ENCODE results near the gene DSTYK. TPM values are rescaled to one million over a fixed set of nuclear protein-coding genes. Genes with fewer than 3 reads are reported as not detected.

The DSTYK gene
- total RNA-seq, 2 donors from 2014 or later: 6.5 to 8.6 TPM

DNA sequence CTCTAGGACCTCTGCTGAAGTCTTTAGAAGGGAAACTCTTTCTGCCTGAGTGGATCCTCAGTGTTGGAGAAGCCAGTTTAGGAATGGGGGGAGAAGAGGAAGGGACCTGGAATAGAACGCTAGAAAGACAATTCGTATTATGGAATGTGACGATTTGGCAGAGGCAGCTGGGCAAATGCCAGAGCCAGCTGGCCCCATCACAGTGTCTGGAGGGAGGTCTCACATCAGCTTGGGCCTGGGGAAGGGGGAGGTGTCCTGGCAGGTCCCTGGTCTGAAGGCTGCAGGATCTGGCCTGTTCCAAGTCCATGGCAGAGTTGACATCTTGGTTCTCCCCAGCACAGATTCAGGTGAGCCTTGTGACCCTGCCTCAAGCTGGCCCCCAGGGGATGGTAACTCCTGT lies 27.6 kb upstream of the DSTYK start:
- no peak for TF ChIP-seq POLR2A (IDR thresholded peaks at IDR 0.05)
- TF ChIP-seq CTCF (IDR thresholded peaks at IDR 0.05): no peak
- H3K9me3 ChIP-seq: no peaks in the 10 kb centered on the region
- no peak for ATAC-seq
- WGBS, 2 donors: 61 to 70% methylated on average over 3 of the region's 3 CpGs
- H3K36me3 ChIP-seq (replicated peaks in 1 of 2; ENCODE audit: insufficient read depth in 1 of 2, low read depth in 2 of 2): no peaks in the 10 kb centered on the region
- no peak overlapping the region for H3K4me3 ChIP-seq
- no peak overlapping the region for H3K27ac ChIP-seq
- H3K27me3 ChIP-seq: no peaks in the 10 kb centered on the region
- DNase-seq: no peak
- intact Hi-C loops (cut with DNase I): no loop called here
- no peaks in the 10 kb centered on the region for H3K4me1 ChIP-seq

DNA sequence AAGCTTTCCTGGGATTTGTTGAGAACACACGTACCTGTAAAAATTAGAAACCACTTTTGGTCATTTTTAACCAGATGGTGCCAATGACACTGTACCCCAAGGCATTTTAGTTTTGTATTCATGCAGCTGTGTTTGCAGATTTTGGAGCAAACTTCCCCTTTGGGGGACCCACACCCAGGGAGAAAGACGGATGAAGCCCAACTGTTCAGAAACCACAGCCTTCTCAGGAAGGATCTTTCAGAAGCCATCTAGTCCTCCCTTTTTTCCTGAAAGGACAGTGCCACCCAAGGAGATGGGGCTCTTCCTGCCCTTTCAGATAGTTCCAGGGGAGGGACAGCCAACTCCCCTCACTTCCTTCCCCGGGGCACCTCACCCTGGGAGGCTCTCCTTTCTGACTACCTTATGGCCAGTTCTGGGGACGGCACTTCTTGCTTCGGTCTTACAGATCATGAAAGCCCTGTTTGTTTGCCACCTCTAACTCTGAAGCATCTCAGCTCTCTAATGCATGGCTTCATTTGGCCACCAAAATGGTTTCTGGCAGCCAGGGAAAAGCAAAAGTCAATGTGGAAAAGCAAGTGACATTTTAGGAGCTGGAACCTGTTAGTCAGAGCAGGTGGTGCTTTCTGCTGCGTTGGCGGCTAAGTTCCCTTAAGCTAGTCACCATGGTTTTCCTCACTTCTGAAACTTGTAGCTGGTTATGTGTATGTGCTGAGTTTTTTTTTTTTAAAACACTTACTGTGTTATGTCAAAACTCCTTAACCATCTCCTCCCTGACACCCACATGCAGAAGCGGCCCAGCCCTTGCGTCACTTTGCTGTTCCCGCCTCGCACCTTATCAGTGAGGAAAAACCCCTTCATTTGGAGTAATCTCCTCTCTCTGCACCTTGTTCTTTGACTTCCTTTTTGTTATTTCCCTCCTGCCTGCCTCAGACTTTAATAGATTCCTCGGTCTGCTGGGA lies 26.3 kb upstream of the DSTYK start:
- no peaks in the 10 kb centered on the region for H3K36me3 ChIP-seq (replicated peaks in 1 of 2; ENCODE audit: insufficient read depth in 1 of 2, low read depth in 2 of 2)
- intact Hi-C loops (cut with DNase I): no loop called here

DNA sequence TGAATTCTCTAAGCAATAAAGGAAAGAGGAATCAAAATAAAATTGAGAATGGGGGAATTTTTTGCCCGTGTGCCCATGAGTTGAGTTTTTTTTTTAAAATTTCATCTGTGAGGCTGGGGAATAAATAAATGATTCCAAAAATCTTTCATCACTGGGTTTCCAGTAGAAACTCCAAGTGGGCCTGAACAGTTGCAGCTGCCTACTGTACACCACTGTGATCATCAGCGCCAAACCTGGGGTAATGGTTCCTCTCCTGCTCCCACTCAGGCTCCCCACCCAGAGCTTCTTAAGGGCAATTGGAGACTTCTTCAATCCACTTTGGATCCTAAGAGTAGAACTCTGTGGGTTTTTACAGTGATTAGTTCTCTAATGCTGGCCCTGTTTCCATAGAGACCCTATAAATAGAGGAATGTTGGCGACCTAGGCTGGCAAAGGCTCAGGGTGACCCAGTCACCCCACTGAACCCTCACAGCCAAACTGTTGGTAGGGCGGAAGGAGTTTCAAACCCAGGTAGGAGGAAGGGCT lies 25.5 kb upstream of the DSTYK start:
- 65 to 75% methylated on average over 4 of the region's 4 CpGs for WGBS, 2 donors
- ATAC-seq (no peak), DNase-seq (no peak)
- no peaks in the 10 kb centered on the region for H3K27me3 ChIP-seq
- H3K9me3 ChIP-seq: no peaks in the 10 kb centered on the region
- no peak overlapping the region for H3K4me3 ChIP-seq
- intact Hi-C loops (cut with DNase I): no loop called here
- no peaks in the 10 kb centered on the region for H3K4me1 ChIP-seq
- TF ChIP-seq CTCF (IDR thresholded peaks at IDR 0.05) (no peak), POLR2A (IDR thresholded peaks at IDR 0.05) (no peak)
- no peak overlapping the region for H3K27ac ChIP-seq
- no peaks in the 10 kb centered on the region for H3K36me3 ChIP-seq (replicated peaks in 1 of 2; ENCODE audit: insufficient read depth in 1 of 2, low read depth in 2 of 2)

More for the DNA sequence above, 26.3 kb upstream of the DSTYK start:
- no peaks in the 10 kb centered on the region for H3K27me3 ChIP-seq
- H3K4me1 ChIP-seq: no peaks in the 10 kb centered on the region
- no peak for TF ChIP-seq POLR2A (IDR thresholded peaks at IDR 0.05)
- TF ChIP-seq CTCF (IDR thresholded peaks at IDR 0.05): no peak
- DNase-seq (no peak), ATAC-seq (no peak)
- H3K9me3 ChIP-seq: no peaks in the 10 kb centered on the region
- no peak overlapping the region for H3K27ac ChIP-seq
- WGBS, 2 donors: 63 to 79% methylated on average over 12 of the region's 12 CpGs
- H3K4me3 ChIP-seq: no peak overlapping the region

- no peak for ATAC-seq
- Histone ChIP-seq H3K4me3 (no peak overlapping the region), H3K27me3 (no peaks in the 10 kb centered on the region), H3K36me3 (replicated peaks in 1 of 2; ENCODE audit: insufficient read depth in 1 of 2, low read depth in 2 of 2) (no peaks in the 10 kb centered on the region), H3K4me1 (no peaks in the 10 kb centered on the region), H3K9me3 (no peaks in the 10 kb centered on the region), H3K27ac (no peak overlapping the region)
- intact Hi-C loops (cut with DNase I): no loop called here
- TF ChIP-seq POLR2A (IDR thresholded peaks at IDR 0.05) (no peak), CTCF (IDR thresholded peaks at IDR 0.05) (no peak)
- 79 to 89% methylated on average over 8 of the region's 8 CpGs for whole genome bisulfite sequencing, 2 donors
- DNase-seq: no peak
Measured at GRCh38 chr1:205236526-205236925, 25.0 kb upstream of the DSTYK start.

All from body of pancreas (tissue), 4 donors.